GM18870 (cell line): Measurements from ENCODE around the gene BPNT1.

ENCODE experiments used
- ATAC-seq: cut with Tn5 transposase; IDR thresholded peaks from one replicate; pipeline ENCODE4 v1.9.1; 2021; ENCODE audit warnings: moderate library complexity; ENCODE audit not compliant: unreplicated experiment

BPNT1 gene

GRCh38 chr1:220012259-220012658 is 77.3 kb downstream of the BPNT1 start:
- no peak for ATAC-seq

GRCh38 chr1:220011620-220012019 is 78.0 kb downstream of the BPNT1 start:
- ATAC-seq: no peak
